ENCODE data around the gene BRMS1. TPM values are rescaled to one million over a fixed set of nuclear protein-coding genes. Genes with fewer than 3 reads are reported as not detected.

The BRMS1 gene
- 52.0 and 57.8 TPM in 2 replicates for total RNA-seq

GRCh38 chr11:66344550-66345315, at the start of gene BRMS1:
Gene BRMS1 (minus strand): TSS chr11:66345104. CDS start chr11:66342234, 2,870 bp downstream.

GRCh38 chr11:66371627-66372415, 26.9 kb upstream of the BRMS1 start, which contains the start of gene SLC29A2:
Gene SLC29A2 (minus strand): TSS chr11:66371760. CDS start chr11:66371591, 169 bp downstream.

GRCh38 chr11:66347425-66348276, 2.7 kb upstream of the BRMS1 start, which contains the start of gene B4GAT1:
Gene B4GAT1 (minus strand): TSS chr11:66347629. CDS start chr11:66347545, 84 bp downstream.

GRCh38 chr11:66336234-66337102, 8.4 kb downstream of the BRMS1 start, which contains the start of gene RIN1:
Gene RIN1 (minus strand): TSS chr11:66336434. CDS start chr11:66336402, 32 bp downstream.

GRCh38 chr11:66316849-66317251, 28.1 kb downstream of the BRMS1 start, which contains the start of gene CD248:
Gene CD248 (minus strand): TSS chr11:66317044. CDS start chr11:66317027, 17 bp downstream.

GRCh38 chr11:66291706-66292542, 53.0 kb downstream of the BRMS1 start, which contains the start of gene TMEM151A:
Gene TMEM151A (plus strand): TSS chr11:66291894. CDS start chr11:66292014, 120 bp downstream.

GRCh38 chr11:66288671-66289547, 56.0 kb downstream of the BRMS1 start, which contains the start of gene YIF1A:
Gene YIF1A (minus strand): TSS chr11:66289143. CDS start chr11:66288985, 158 bp downstream.

Other genes starting within 250 kb of the BRMS1 start
- gene KLC2, start 87.4 kb downstream of the BRMS1 start, total RNA-seq, result 6.3 and 8.3 TPM in 2 replicates
- 62.6 and 66.1 TPM in 2 replicates for gene RAB1B, start 76.5 kb downstream of the BRMS1 start, total RNA-seq
- gene CNIH2, start 66.9 kb downstream of the BRMS1 start, total RNA-seq, result 0.09 TPM in 1 of 2 replicates, not detected in the other
- gene YIF1A, start 56.0 kb downstream of the BRMS1 start, total RNA-seq, result 82.2 and 124 TPM in 2 replicates
- gene TMEM151A, start 53.2 kb downstream of the BRMS1 start, total RNA-seq, result not detected in 2 replicates
- gene CD248, start 28.1 kb downstream of the BRMS1 start, total RNA-seq, result 0.09 and 0.43 TPM in 2 replicates
- 4.3 and 5.6 TPM in 2 replicates for gene RIN1, start 8.7 kb downstream of the BRMS1 start, total RNA-seq
- gene B4GAT1, start 2.5 kb upstream of the BRMS1 start, total RNA-seq, result 15.8 and 23.2 TPM in 2 replicates
- gene SLC29A2, start 26.7 kb upstream of the BRMS1 start, total RNA-seq, result 0.26 and 0.76 TPM in 2 replicates
- not detected in 2 replicates for gene NPAS4, start 75.9 kb upstream of the BRMS1 start, total RNA-seq
- gene MRPL11, start 93.7 kb upstream of the BRMS1 start, total RNA-seq, result 31.5 and 35.2 TPM in 2 replicates
- gene PELI3, start 121.8 kb upstream of the BRMS1 start, total RNA-seq, result 4.4 TPM in 2 replicates
- 36.2 and 42.4 TPM in 2 replicates for gene DPP3, start 135.3 kb upstream of the BRMS1 start, total RNA-seq
- gene BBS1, start 165.5 kb upstream of the BRMS1 start, total RNA-seq, result 15.0 and 20.4 TPM in 2 replicates
- gene ZDHHC24, start 200.9 kb upstream of the BRMS1 start, total RNA-seq, result 12.9 and 14.8 TPM in 2 replicates
- not detected in 2 replicates for gene ACTN3, start 201.8 kb upstream of the BRMS1 start, total RNA-seq
- gene CTSF, start 223.5 kb upstream of the BRMS1 start, total RNA-seq, result 39.6 and 44.7 TPM in 2 replicates
- gene CCDC87, start 248.0 kb upstream of the BRMS1 start, total RNA-seq, result 0.11 and 0.17 TPM in 2 replicates
- gene CCS, start 248.1 kb upstream of the BRMS1 start, total RNA-seq, result 28.3 and 29.9 TPM in 2 replicates

All from dermis lymphatic vessel endothelial cell (primary cell).